DND-41 (cell line): ENCODE data around the gene RAB14.

Experiments
- CTCF ChIP-seq: IDR thresholded peaks from 2 replicates; pipeline ENCODE4 v1.5.1; 2012; ENCODE audit warnings: borderline replicate concordance, low read length, moderate library complexity, mild to moderate bottlenecking; ENCODE audit not compliant: poor library complexity, severe bottlenecking; ENCODE audit errors: extremely low read depth
- EZH2 ChIP-seq: IDR thresholded peaks from 3 replicates; pipeline ENCODE4 v1.6.1; 2012; ENCODE audit warnings: borderline replicate concordance, low read depth, mild to moderate bottlenecking, moderate library complexity, low read length, inconsistent platforms; ENCODE audit not compliant: severe bottlenecking

- no peak for TF ChIP-seq CTCF
- no peak for TF ChIP-seq EZH2
Measured at GRCh38 chr9:121196389-121196788, 5.3 kb downstream of the RAB14 start.
